SH-SY5Y (cell line): ENCODE data around the gene GPBAR1.

Source experiments
- GATA2 ChIP-seq: IDR thresholded peaks from 2 replicates; pipeline ENCODE4 v1.6.1; 2011; ENCODE audit warnings: mild to moderate bottlenecking, low read depth, low read length
- GATA3 ChIP-seq: IDR thresholded peaks from 2 replicates; pipeline ENCODE4 v1.6.1; 2011; ENCODE audit warnings: low read depth, mild to moderate bottlenecking, low read length, moderate library complexity

- TF ChIP-seq GATA2 (no peak), GATA3 (no peak)
Observed at GRCh38 chr2:218281449-218281848, 20.6 kb downstream of the GPBAR1 start.
